ENCODE results near the gene CHKB.

Gene CHKB

GRCh38 chr22:50602338-50602700, 19.7 kb upstream of the CHKB start:
- H3K4me3 ChIP-seq (ENCODE audit: low read depth, low read length, poor library complexity, severe bottlenecking) = no peak overlapping the region
- H3K79me2 ChIP-seq (ENCODE audit: insufficient read depth, low read length) = no peaks in the 10 kb centered on the region
- no peaks in the 10 kb centered on the region for H3K4me1 ChIP-seq (ENCODE audit: insufficient read depth, low read length, severe bottlenecking)
- H2AFZ ChIP-seq (ENCODE audit: low read length) = no peak overlapping the region
- no peaks in the 10 kb centered on the region for H3F3A ChIP-seq (ENCODE audit: insufficient read depth, low read length)
- no peaks in the 10 kb centered on the region for H3K27me3 ChIP-seq (ENCODE audit: insufficient read depth, low read length)
- H3K27ac ChIP-seq (ENCODE audit: low read depth, low read length, poor library complexity, severe bottlenecking) = no peak overlapping the region
- H3K36me3 ChIP-seq (ENCODE audit: insufficient read depth, low read length) = no peaks in the 10 kb centered on the region
- H3K9ac ChIP-seq (ENCODE audit: low read length) = no peak overlapping the region
- no peaks in the 10 kb centered on the region for H4K20me1 ChIP-seq (ENCODE audit: insufficient read depth, low read length)
- H3K4me2 ChIP-seq (ENCODE audit: low read length) = no peak overlapping the region
- no peaks in the 10 kb centered on the region for H3K9me2 ChIP-seq (ENCODE audit: low read depth, low read length)
- TF ChIP-seq EZH2 (IDR thresholded peaks at IDR 0.05; ENCODE audit: borderline replicate concordance, low read length) = no peak
- TF ChIP-seq, protein P1, sequence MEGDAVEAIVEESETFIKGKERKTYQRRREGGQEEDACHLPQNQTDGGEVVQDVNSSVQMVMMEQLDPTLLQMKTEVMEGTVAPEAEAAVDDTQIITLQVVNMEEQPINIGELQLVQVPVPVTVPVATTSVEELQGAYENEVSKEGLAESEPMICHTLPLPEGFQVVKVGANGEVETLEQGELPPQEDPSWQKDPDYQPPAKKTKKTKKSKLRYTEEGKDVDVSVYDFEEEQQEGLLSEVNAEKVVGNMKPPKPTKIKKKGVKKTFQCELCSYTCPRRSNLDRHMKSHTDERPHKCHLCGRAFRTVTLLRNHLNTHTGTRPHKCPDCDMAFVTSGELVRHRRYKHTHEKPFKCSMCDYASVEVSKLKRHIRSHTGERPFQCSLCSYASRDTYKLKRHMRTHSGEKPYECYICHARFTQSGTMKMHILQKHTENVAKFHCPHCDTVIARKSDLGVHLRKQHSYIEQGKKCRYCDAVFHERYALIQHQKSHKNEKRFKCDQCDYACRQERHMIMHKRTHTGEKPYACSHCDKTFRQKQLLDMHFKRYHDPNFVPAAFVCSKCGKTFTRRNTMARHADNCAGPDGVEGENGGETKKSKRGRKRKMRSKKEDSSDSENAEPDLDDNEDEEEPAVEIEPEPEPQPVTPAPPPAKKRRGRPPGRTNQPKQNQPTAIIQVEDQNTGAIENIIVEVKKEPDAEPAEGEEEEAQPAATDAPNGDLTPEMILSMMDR (IDR thresholded peaks at IDR 0.05; ENCODE audit: low read length) = no peak
- H3K9me3 ChIP-seq (ENCODE audit: low read length) = no peaks in the 10 kb centered on the region

DNA sequence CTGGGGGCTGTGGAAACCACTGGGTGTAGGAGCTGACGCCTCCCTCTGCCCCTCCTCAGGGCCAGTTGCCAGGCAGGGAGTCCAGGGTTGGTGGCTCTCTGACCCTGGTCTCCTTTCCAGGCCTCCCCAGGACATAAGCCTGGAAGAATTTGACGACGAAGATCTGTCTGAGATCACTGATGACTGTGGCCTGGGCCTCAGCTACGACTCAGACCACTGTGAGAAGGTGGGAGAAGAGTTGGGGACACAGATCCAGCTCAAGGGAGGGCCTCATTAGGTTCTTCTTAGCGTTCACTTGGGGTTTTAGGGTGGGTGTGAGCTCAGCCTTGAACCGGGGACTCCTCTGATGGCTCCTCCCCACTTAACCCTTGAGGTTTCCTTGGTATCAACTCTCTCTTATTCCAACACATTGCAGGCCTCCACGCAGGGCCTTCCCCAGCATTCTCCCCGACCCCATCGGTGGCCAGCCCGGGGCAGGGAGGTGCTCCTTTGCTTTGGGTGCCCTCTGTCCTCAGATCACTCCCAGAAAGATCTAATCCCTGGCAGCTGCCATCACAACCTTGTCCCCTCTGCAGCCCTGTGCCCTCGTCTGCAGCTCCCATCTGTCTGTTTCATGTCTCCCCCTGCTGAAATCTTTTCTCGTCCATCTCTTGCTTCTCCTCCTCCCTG, 19.2 kb upstream of the CHKB start:
- no peaks in the 10 kb centered on the region; the same call in 1 of the 2 replicates for H3K27me3 ChIP-seq (ENCODE audit: insufficient read depth, low read length)
- no peak overlapping the region for H3K4me2 ChIP-seq (ENCODE audit: low read length)
- H3K79me2 ChIP-seq (ENCODE audit: insufficient read depth, low read length) = no peaks in the 10 kb centered on the region
- no peaks in the 10 kb centered on the region for H3K9me3 ChIP-seq (ENCODE audit: low read length)
- H3K27ac ChIP-seq (ENCODE audit: low read depth, low read length, poor library complexity, severe bottlenecking) = no peak overlapping the region
- no peak overlapping the region for H3K4me3 ChIP-seq (ENCODE audit: low read depth, low read length, poor library complexity, severe bottlenecking)
- H2AFZ ChIP-seq (ENCODE audit: low read length) = no peak overlapping the region
- H3K4me1 ChIP-seq (ENCODE audit: insufficient read depth, low read length, severe bottlenecking) = no peaks in the 10 kb centered on the region
- no peaks in the 10 kb centered on the region for H3K9me2 ChIP-seq (ENCODE audit: low read depth, low read length)
- H3K36me3 ChIP-seq (ENCODE audit: insufficient read depth, low read length) = no peaks in the 10 kb centered on the region
- H4K20me1 ChIP-seq (ENCODE audit: insufficient read depth, low read length) = no peaks in the 10 kb centered on the region
- TF ChIP-seq, protein P1 (IDR thresholded peaks at IDR 0.05; ENCODE audit: low read length) = no peak
- no peak for TF ChIP-seq EZH2 (IDR thresholded peaks at IDR 0.05; ENCODE audit: borderline replicate concordance, low read length)
- no peak overlapping the region for H3K9ac ChIP-seq (ENCODE audit: low read length)
- no peaks in the 10 kb centered on the region for H3F3A ChIP-seq (ENCODE audit: insufficient read depth, low read length)

DNA sequence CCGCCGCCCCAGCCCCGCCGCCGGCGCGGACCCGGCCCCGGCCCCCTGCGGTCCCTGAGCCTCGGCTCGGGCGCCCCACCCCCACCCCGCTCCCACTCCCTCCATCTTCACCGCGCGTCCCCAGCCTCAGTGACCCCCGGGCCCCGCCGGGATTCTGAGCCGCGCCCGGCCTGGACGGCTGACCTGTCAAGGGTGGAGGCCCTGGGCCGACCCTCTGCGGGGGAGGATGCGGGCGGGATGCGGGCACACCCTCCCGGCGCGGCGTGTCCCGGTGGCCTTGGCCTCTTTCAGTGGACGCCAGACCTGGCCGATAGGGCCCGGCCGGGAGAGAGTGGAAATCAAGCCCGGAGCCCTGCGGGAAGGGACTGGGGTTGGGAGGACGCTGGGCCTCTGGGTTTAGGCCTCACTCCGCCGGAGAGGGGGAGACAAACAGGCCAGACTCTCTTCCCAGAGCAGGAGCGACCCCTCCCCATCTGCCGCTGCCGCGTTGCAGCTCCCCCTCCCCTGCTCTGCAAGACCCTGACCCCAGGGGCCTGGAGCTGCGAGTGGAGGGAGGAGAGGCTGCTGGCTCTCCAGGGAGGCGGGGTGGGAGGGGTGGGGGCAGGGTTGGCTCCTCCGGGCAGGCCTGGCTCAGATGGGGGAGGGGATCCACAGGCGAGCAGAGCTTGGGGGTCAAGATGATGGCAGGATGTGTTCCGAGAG, 18.5 kb upstream of the CHKB start:
- TF ChIP-seq, protein P1 (IDR thresholded peaks at IDR 0.05; ENCODE audit: low read length) = no peak
- TF ChIP-seq EZH2 (IDR thresholded peaks at IDR 0.05; ENCODE audit: borderline replicate concordance, low read length) = no peak
- Histone ChIP-seq H3F3A (ENCODE audit: insufficient read depth, low read length) (no peaks in the 10 kb centered on the region), H3K4me2 (ENCODE audit: low read length) (no peak overlapping the region), H3K36me3 (ENCODE audit: insufficient read depth, low read length) (no peaks in the 10 kb centered on the region), H3K9me2 (ENCODE audit: low read depth, low read length) (no peaks in the 10 kb centered on the region), H2AFZ (ENCODE audit: low read length) (no peak overlapping the region), H3K9ac (ENCODE audit: low read length) (no peak overlapping the region), H3K9me3 (ENCODE audit: low read length) (no peaks in the 10 kb centered on the region), H3K79me2 (ENCODE audit: insufficient read depth, low read length) (no peaks in the 10 kb centered on the region), H3K4me3 (ENCODE audit: low read depth, low read length, poor library complexity, severe bottlenecking) (no peak overlapping the region), H4K20me1 (ENCODE audit: insufficient read depth, low read length) (no peaks in the 10 kb centered on the region), H3K27ac (ENCODE audit: low read depth, low read length, poor library complexity, severe bottlenecking) (no peak overlapping the region), H3K27me3 (ENCODE audit: insufficient read depth, low read length) (no peaks in the 10 kb centered on the region; the same call in 1 of the 2 replicates), H3K4me1 (ENCODE audit: insufficient read depth, low read length, severe bottlenecking) (no peaks in the 10 kb centered on the region)
